Ishikawa (cell line): ENCODE results near the gene KCNH3.

Experiments used
- EGR1 ChIP-seq: IDR thresholded peaks from 2 replicates; pipeline ENCODE4 v1.6.1; 2012
- EP300 ChIP-seq: IDR thresholded peaks from 2 replicates; pipeline ENCODE4 v1.6.1; 2012; ENCODE audit warnings: borderline replicate concordance
- FOXM1 ChIP-seq: IDR thresholded peaks from 2 replicates; pipeline ENCODE4 v1.6.1; 2012; ENCODE audit warnings: low read depth, borderline replicate concordance
- NFIC ChIP-seq: IDR thresholded peaks from 2 replicates; pipeline ENCODE4 v1.6.1; 2012
- RAD21 ChIP-seq: IDR thresholded peaks from 2 replicates; pipeline ENCODE4 v1.6.1; 2012; ENCODE audit warnings: low read depth
- REST ChIP-seq: IDR thresholded peaks from 2 replicates; pipeline ENCODE4 v1.6.1; 2012; ENCODE audit warnings: low read depth, mild to moderate bottlenecking
- TAF1 ChIP-seq: IDR thresholded peaks from 2 replicates; pipeline ENCODE4 v1.6.1; 2012; ENCODE audit warnings: low read depth, mild to moderate bottlenecking
- TCF12 ChIP-seq: IDR thresholded peaks from 2 replicates; pipeline ENCODE4 v1.6.1; 2012; ENCODE audit warnings: low read depth
- TEAD4 ChIP-seq: IDR thresholded peaks from 2 replicates; pipeline ENCODE4 v1.6.1; 2012
- YY1 ChIP-seq: IDR thresholded peaks from 2 replicates; pipeline ENCODE4 v1.6.1; 2012; ENCODE audit warnings: low read depth
- TF ChIP-seq, protein P1 (sequence below): IDR thresholded peaks from 2 replicates; pipeline ENCODE4 v1.6.1; 2012
- TF ChIP-seq, protein P2 (sequence below): IDR thresholded peaks from 2 replicates; pipeline ENCODE4 v1.6.1; 2012

GRCh38 chr12:49489154-49489553 is 49.7 kb upstream of the KCNH3 start:
- TF ChIP-seq EGR1 (no peak), TAF1 (no peak), REST (no peak), RAD21 (no peak), YY1 (no peak), TCF12 (no peak), FOXM1 (no peak), TEAD4 (no peak), EP300 (no peak), NFIC (no peak)
- TF ChIP-seq, protein P1, sequence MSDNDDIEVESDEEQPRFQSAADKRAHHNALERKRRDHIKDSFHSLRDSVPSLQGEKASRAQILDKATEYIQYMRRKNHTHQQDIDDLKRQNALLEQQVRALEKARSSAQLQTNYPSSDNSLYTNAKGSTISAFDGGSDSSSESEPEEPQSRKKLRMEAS, result no peak
- TF ChIP-seq, protein P2, sequence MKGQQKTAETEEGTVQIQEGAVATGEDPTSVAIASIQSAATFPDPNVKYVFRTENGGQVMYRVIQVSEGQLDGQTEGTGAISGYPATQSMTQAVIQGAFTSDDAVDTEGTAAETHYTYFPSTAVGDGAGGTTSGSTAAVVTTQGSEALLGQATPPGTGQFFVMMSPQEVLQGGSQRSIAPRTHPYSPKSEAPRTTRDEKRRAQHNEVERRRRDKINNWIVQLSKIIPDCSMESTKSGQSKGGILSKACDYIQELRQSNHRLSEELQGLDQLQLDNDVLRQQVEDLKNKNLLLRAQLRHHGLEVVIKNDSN, result no peak
